HCT116 (cell line): ENCODE measurements around the gene RYR3. TPM values are rescaled to one million over a fixed set of nuclear protein-coding genes. Genes with fewer than 3 reads are reported as not detected.

ENCODE experiments used
- ATAC-seq: fragments of 200-7000 bp; cut with Tn5 transposase; 2 replicates; pipeline ENCODE4 v1.9.1; 2020; ENCODE audit warnings: mild to moderate bottlenecking, moderate library complexity
- BruUV-seq: library from RNA; stranded (reverse); fragments of 400-500 nt; replicated peaks from 2 replicates; lab custom pipeline; 2021; lab: Mats Ljungman, UMichigan
- CTCF ChIA-PET: fragments of 300-600 bp; sonication (Branson Sonifier 250); formaldehyde crosslinking; loops from one replicate; lab custom pipeline; 2021; ENCODE audit warnings: antibody characterized with exemption; lab: Charles Lee
- POLR2A ChIA-PET: fragments of 300-600, 350-600 bp; sonication (Branson Sonifier 250); formaldehyde crosslinking; loops from one replicate; lab custom pipeline; 2021; ENCODE audit warnings: antibody characterized with exemption; lab: Charles Lee
- RAD21 ChIA-PET, 2 experiments: fragments of 300-600 bp; sonication (Branson Sonifier 250); formaldehyde crosslinking; loops; one replicate each; lab custom pipeline; 2023; ENCODE audit warnings: low total read pairs in 2 of 2; ENCODE audit not compliant: uncharacterized antibody in 2 of 2, unreplicated experiment in 2 of 2, low non-redundant PET in 1 of 2; lab: Charles Lee
- DNase-seq: peaks from one replicate; pipeline ENCODE4 v3.0.0-alpha.2; 2010; ENCODE audit warnings: low read depth, low spot score
- H2AFZ ChIP-seq: fragments of 200-600 bp; shearing (Covaris generic), sonication (generic); 2 replicates; pipeline ENCODE4 v1.6.1; 2017; ENCODE audit warnings: low read depth, mixed run types, mixed read lengths, antibody characterized with exemption, low read length; ENCODE audit not compliant: poor library complexity, severe bottlenecking
- H3K27ac ChIP-seq: 2 replicates; pipeline ENCODE4 v1.5.1; 2012; ENCODE audit warnings: low read depth, low read length
- H3K27me3 ChIP-seq: fragments of 200-600 bp; sonication (generic); 2 replicates; pipeline ENCODE4 v1.6.1; 2016; ENCODE audit warnings: mixed run types, low read length, mixed read lengths; ENCODE audit not compliant: insufficient read depth
- H3K36me3 ChIP-seq, 2 experiments: fragments of 200-500 bp in 1 of 2; fragments of 200-600 bp in 1 of 2; sonication (Bioruptor generic) in 1 of 2; sonication (generic) in 1 of 2; 2 replicates each; pipeline versions ENCODE4 v1.5.1 to v1.6.1; 2014 to 2016; ENCODE audit warnings: low read length in 2 of 2, inconsistent platforms in 1 of 2, mixed read lengths in 1 of 2, mixed run types in 1 of 2; ENCODE audit not compliant: insufficient read depth in 2 of 2, control insufficient read depth in 1 of 2
- H3K4me1 ChIP-seq, 2 experiments: fragments of 200-600 bp in 1 of 2; sonication (generic) in 1 of 2; 2 replicates each; pipeline versions ENCODE4 v1.5.1 to v1.6.1; 2012 to 2017; ENCODE audit warnings: low read length in 2 of 2, inconsistent platforms in 1 of 2, mild to moderate bottlenecking in 1 of 2, mixed read lengths in 1 of 2, mixed run types in 1 of 2, moderate library complexity in 1 of 2; ENCODE audit not compliant: insufficient read depth in 2 of 2, control insufficient read depth in 1 of 2
- H3K4me2 ChIP-seq: fragments of 200-600 bp; sonication (generic); 2 replicates; pipeline ENCODE4 v1.6.1; 2017; ENCODE audit warnings: mixed run types, low read length, mixed read lengths
- H3K4me3 ChIP-seq, 2 experiments: fragments of 200-600 bp in 1 of 2; sonication (generic) in 1 of 2; replicated peaks in 1 of 2; 2 replicates each; pipeline ENCODE4 v1.5.1; 2011 to 2016; ENCODE audit warnings: low read length in 2 of 2, control low read depth in 1 of 2, low read depth in 1 of 2, mild to moderate bottlenecking in 1 of 2, mixed read lengths in 1 of 2, mixed run types in 1 of 2
- H3K79me2 ChIP-seq: fragments of 200-600 bp; sonication (generic); 2 replicates; pipeline ENCODE4 v1.6.1; 2017; ENCODE audit warnings: mild to moderate bottlenecking, mixed run types, low read length, moderate library complexity, mixed read lengths; ENCODE audit not compliant: insufficient read depth
- H3K9ac ChIP-seq: fragments of 200-600 bp; sonication (generic); 2 replicates; pipeline ENCODE4 v1.6.1; 2016; ENCODE audit warnings: low read length, mixed read lengths
- H3K9me2 ChIP-seq: fragments of 200-600 bp; sonication (generic), shearing (Covaris generic); 2 replicates; pipeline ENCODE4 v1.6.1; 2017; ENCODE audit warnings: mixed run types, mild to moderate bottlenecking, moderate library complexity; ENCODE audit not compliant: insufficient read depth
- H3K9me3 ChIP-seq, 2 experiments: fragments of 200-500 bp in 1 of 2; fragments of 200-600 bp in 1 of 2; sonication (Bioruptor generic) in 1 of 2; sonication (generic) in 1 of 2; 2 replicates each; pipeline ENCODE4 v1.6.1; 2014 to 2017; ENCODE audit warnings: low read length in 2 of 2, mixed read lengths in 2 of 2, inconsistent platforms in 1 of 2, low read depth in 1 of 2, mild to moderate bottlenecking in 1 of 2, mixed run types in 1 of 2, moderate library complexity in 1 of 2; ENCODE audit not compliant: control insufficient read depth in 1 of 2, insufficient read depth in 1 of 2
- H4K20me1 ChIP-seq: fragments of 200-600 bp; sonication (generic), shearing (Covaris generic); 2 replicates; pipeline ENCODE4 v1.6.1; 2017; ENCODE audit warnings: mixed run types, mild to moderate bottlenecking, moderate library complexity; ENCODE audit not compliant: insufficient read depth
- ATF3 ChIP-seq: IDR thresholded peaks from 2 replicates; pipeline ENCODE4 v1.6.1; 2012
- CBX3 ChIP-seq: IDR thresholded peaks from 2 replicates; pipeline ENCODE4 v1.6.1; 2012; ENCODE audit warnings: low read depth
- CEBPB ChIP-seq: IDR thresholded peaks from 2 replicates; pipeline ENCODE4 v1.6.1; 2012; ENCODE audit warnings: low read depth
- CTCF ChIP-seq, 3 experiments: fragments of 200-600 bp in 1 of 3; sonication (generic) in 1 of 3; IDR thresholded peaks in 2 of 3; conservative IDR thresholded peaks in 1 of 3; 2 replicates each; pipeline ENCODE4 v1.5.1; 2012 to 2017; ENCODE audit warnings: low read depth in 2 of 3, low read length in 2 of 3, antibody characterized with exemption in 1 of 3, borderline replicate concordance in 1 of 3, control low read depth in 1 of 3, mild to moderate bottlenecking in 1 of 3, mixed read lengths in 1 of 3, mixed run types in 1 of 3, moderate library complexity in 1 of 3; ENCODE audit not compliant: insufficient read depth in 1 of 3
- ELF1 ChIP-seq: IDR thresholded peaks from 2 replicates; pipeline ENCODE4 v1.6.1; 2012; ENCODE audit warnings: low read depth, borderline replicate concordance
- EZH2phosphoT487 ChIP-seq: fragments of 200-600 bp; IDR thresholded peaks from 2 replicates; pipeline ENCODE4 v1.6.1; 2018; ENCODE audit warnings: antibody characterized with exemption, borderline replicate concordance
- FOSL1 ChIP-seq: IDR thresholded peaks from 2 replicates; pipeline ENCODE4 v1.6.1; 2012; ENCODE audit warnings: low read depth
- JUND ChIP-seq: IDR thresholded peaks from 2 replicates; pipeline ENCODE4 v1.6.1; 2012
- MAX ChIP-seq: IDR thresholded peaks from 2 replicates; pipeline ENCODE4 v1.6.1; 2012
- POLR2A ChIP-seq: IDR thresholded peaks from 2 replicates; pipeline ENCODE4 v1.7.0; 2011; ENCODE audit warnings: borderline replicate concordance; ENCODE audit not compliant: insufficient read depth, insufficient read length; ENCODE audit errors: extremely low read depth
- POLR2AphosphoS5 ChIP-seq: IDR thresholded peaks from 2 replicates; pipeline ENCODE4 v1.6.1; 2011; ENCODE audit warnings: mild to moderate bottlenecking, low read depth, low read length, moderate library complexity
- REST ChIP-seq: IDR thresholded peaks from 2 replicates; pipeline ENCODE4 v1.6.1; 2012; ENCODE audit warnings: low read depth
- SRF ChIP-seq: IDR thresholded peaks from 2 replicates; pipeline ENCODE4 v1.6.1; 2012; ENCODE audit warnings: low read depth
- TCF7L2 ChIP-seq: IDR thresholded peaks from 2 replicates; pipeline ENCODE4 v1.7.0; 2011; ENCODE audit warnings: borderline replicate concordance, inconsistent platforms; ENCODE audit not compliant: insufficient read depth, insufficient read length; ENCODE audit errors: extremely low read depth
- YY1 ChIP-seq: IDR thresholded peaks from 2 replicates; pipeline ENCODE4 v1.6.1; 2011; ENCODE audit warnings: low read length, low read depth, moderate library complexity, mild to moderate bottlenecking; ENCODE audit not compliant: insufficient replicate concordance; ENCODE audit errors: extremely low read depth
- ZBTB33 ChIP-seq: IDR thresholded peaks from 2 replicates; pipeline ENCODE4 v1.6.1; 2011; ENCODE audit warnings: mild to moderate bottlenecking, low read length, moderate library complexity; ENCODE audit not compliant: insufficient replicate concordance; ENCODE audit errors: extremely low read depth
- ZFX ChIP-seq: fragments of 450-650 bp; IDR thresholded peaks from 2 replicates; pipeline ENCODE4 v1.6.1; 2017
- ZNF274 ChIP-seq: fragments of 200-500 bp; sonication (Bioruptor generic); IDR thresholded peaks from 2 replicates; pipeline ENCODE4 v1.6.1; 2014; ENCODE audit warnings: mild to moderate bottlenecking, low read depth, low read length, inconsistent platforms
- intact Hi-C: fragments of 100-400 bp; cut with micrococcal nuclease; formaldehyde crosslinking; loops from 2 replicates; pipeline ENCODE4 v1.10.0; 2022
- total RNA-seq: library from RNA; stranded (reverse); gene quantifications from one replicate; pipeline ENCODE4 v1.2.1, GENCODE V29; 2021; ENCODE audit not compliant: unreplicated experiment

Gene RYR3
- total RNA-seq, 1 experiment from 2014 or later, result not detected

- TF ChIP-seq CTCF (IDR thresholded peaks at IDR 0.05 in 2 of 3, conservative IDR thresholded peaks at IDR 0.05 in 1 of 3; ENCODE audit: borderline replicate concordance in 1 of 3, insufficient read depth in 1 of 3, low read depth in 2 of 3, low read length in 2 of 3), result no peak
These were observed 241.1 kb downstream of the RYR3 start (continued) for GRCh38 chr15:33551860-33552259.

GRCh38 chr15:33553157-33553556 lies 242.4 kb downstream of the RYR3 start:
- Histone ChIP-seq H3K4me3 (no peak overlapping the region), H3K27me3 (peaks cover 45% of the 10 kb centered on the region), H3K4me2 (no peak overlapping the region), H3K9ac (no peak overlapping the region), H3K36me3 (no peaks in the 10 kb centered on the region), H4K20me1 (no peaks in the 10 kb centered on the region), H3K4me1 (no peaks in the 10 kb centered on the region), H3K27ac (no peak overlapping the region), H2AFZ (no peak overlapping the region), H3K9me2 (no peaks in the 10 kb centered on the region), H3K9me3 (no peaks in the 10 kb centered on the region), H3K79me2 (no peaks in the 10 kb centered on the region)
- DNase-seq, result no peak
- RAD21 ChIA-PET, result no interaction called here
- intact Hi-C loops, result no loop called here
- POLR2A ChIA-PET, result no interaction called here
- ATAC-seq, result no peak
- no TSS peak for BruUV-seq
- CTCF ChIA-PET, result no interaction called here
- TF ChIP-seq EZH2phosphoT487 (no peak), ATF3 (no peak), REST (no peak), ZNF274 (no peak), POLR2AphosphoS5 (no peak), YY1 (no peak), JUND (no peak), TCF7L2 (no peak), MAX (no peak), ZFX (no peak), CBX3 (no peak), POLR2A (no peak), ZBTB33 (no peak), FOSL1 (no peak), SRF (no peak), ELF1 (no peak), CEBPB (no peak)
